Breast epithelium (tissue), 4 donors: ENCODE measurements around the gene FCHO2. TPM values are rescaled to one million over a fixed set of nuclear protein-coding genes. Genes with fewer than 3 reads are reported as not detected.
"Not testable (repeated sequence)": the region's sequence is repeated elsewhere in the genome, so short reads cannot be mapped to it uniquely, and the experiment has no call there.

ENCODE experiments used
- DNase-seq, 2 donors: peaks; one replicate each; pipeline ENCODE4 v3.0.0-alpha.2; 2019; ENCODE audit warnings: low spot score in 2 of 2
- H3K27ac ChIP-seq, 2 donors: fragments of 200-600 bp; sonication (generic) in 1 of 2; one replicate each; pipeline ENCODE4 v1.5.1; 2016 to 2019; ENCODE audit warnings: mild to moderate bottlenecking in 1 of 2
- H3K27me3 ChIP-seq, 2 donors: fragments of 200-600 bp; sonication (generic) in 1 of 2; one replicate each; pipeline versions ENCODE4 v1.5.1 to v1.6.0; 2017 to 2019; ENCODE audit warnings: control low read depth in 1 of 2, mild to moderate bottlenecking in 1 of 2
- H3K36me3 ChIP-seq: fragments of 200-600 bp; one replicate; pipeline ENCODE4 v1.5.1; 2019
- H3K4me1 ChIP-seq, 2 donors: fragments of 200-600 bp; sonication (generic); one replicate each; pipeline ENCODE4 v1.5.1; 2016 to 2019; ENCODE audit warnings: control low read depth in 1 of 2
- H3K4me3 ChIP-seq, 3 donors: fragments of 200-600 bp; sonication (generic); 1 replicate in 2 of 3; 2 replicates in 1 of 3; pipeline ENCODE4 v1.5.1; 2016 to 2019; ENCODE audit warnings: mild to moderate bottlenecking in 3 of 3, moderate library complexity in 2 of 3
- H3K9me3 ChIP-seq, 2 donors: fragments of 200-600 bp; sonication (generic) in 1 of 2; one replicate each; pipeline ENCODE4 v1.5.1; 2016 to 2019; ENCODE audit warnings: control low read depth in 1 of 2
- POLR2A ChIP-seq: fragments of 450-650 bp; IDR thresholded peaks from one replicate; pipeline ENCODE4 v1.6.1; 2016; ENCODE audit warnings: antibody characterized with exemption, mild to moderate bottlenecking, moderate library complexity
- POLR2AphosphoS5 ChIP-seq, 3 donors: sonication (generic); formaldehyde crosslinking; IDR thresholded peaks; one replicate each; pipeline ENCODE4 v1.6.1; 2017; ENCODE audit warnings: antibody characterized with exemption in 3 of 3
- intact Hi-C: fragments of 100-400 bp; cut with DNase I; formaldehyde crosslinking; loops from one replicate; pipeline ENCODE4 v1.15.1; 2023; ENCODE audit warnings: low total_unique reads
- total RNA-seq, 3 donors: library from RNA; depleted of rRNA; stranded (reverse); fragments of >200 nt; gene quantifications; one replicate each; pipeline ENCODE4 v1.1.0, GENCODE V29; 2016
- TF ChIP-seq, protein P1 (sequence below), 3 donors: fragments of 450-650 bp; IDR thresholded peaks; one replicate each; pipeline ENCODE4 v1.5.1; 2016 to 2017; ENCODE audit warnings: antibody characterized with exemption in 3 of 3, mild to moderate bottlenecking in 3 of 3, moderate library complexity in 3 of 3

FCHO2 gene
- total RNA-seq, 3 donors from 2014 or later, result 30.5 to 58.8 (median 46.7) TPM

DNA sequence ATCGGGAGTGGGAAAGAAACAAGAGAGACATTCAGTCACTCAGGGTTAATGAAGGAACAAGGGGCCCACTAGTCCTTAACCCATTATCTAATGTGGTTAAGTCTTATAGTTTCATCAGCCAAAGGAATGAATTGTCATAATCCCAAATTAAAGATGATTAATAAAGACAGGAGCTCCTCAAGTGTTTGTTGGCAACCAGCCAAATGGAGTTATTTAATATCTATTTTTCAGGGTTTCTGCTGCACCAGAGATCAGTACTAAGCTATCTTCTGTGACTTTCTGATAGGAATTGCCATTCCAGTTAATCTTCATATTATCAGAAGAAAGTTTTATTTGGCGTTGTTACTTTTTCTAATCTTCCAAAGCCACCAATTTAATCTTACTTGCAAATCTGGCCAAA lies 34.0 kb upstream of the FCHO2 start:
- intact Hi-C loops, result no loop called here
- H3K36me3 ChIP-seq, result no peaks in the 10 kb centered on the region
- no peak for DNase-seq
- no peak overlapping the region for H3K27ac ChIP-seq
- H3K4me3 ChIP-seq, result no peak overlapping the region
- H3K27me3 ChIP-seq, result no peaks in the 10 kb centered on the region
- no peaks in the 10 kb centered on the region for H3K9me3 ChIP-seq
- TF ChIP-seq POLR2A, result no peak
- no peaks in the 10 kb centered on the region for H3K4me1 ChIP-seq

DNA sequence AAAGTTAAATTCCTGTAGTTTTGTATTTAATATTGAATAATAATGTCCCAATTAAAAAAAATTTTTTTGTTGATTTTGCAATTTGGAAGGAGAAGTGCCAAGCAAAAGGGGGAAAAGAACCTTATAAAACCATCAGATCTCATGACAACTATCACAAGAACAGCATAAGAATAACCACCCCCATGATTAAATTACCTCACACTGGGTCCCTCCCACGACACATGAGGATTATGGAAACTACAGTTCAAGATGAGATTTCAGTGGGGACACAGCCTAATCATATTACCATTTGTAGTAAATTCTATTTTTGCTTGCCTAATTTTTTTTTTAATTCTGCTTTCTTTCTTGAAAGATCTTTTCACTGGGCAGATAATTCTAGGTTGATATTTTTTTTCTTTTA lies 33.4 kb upstream of the FCHO2 start:
- Histone ChIP-seq H3K36me3 (no peaks in the 10 kb centered on the region), H3K4me1 (no peaks in the 10 kb centered on the region), H3K27ac (no peak overlapping the region), H3K27me3 (no peaks in the 10 kb centered on the region), H3K9me3 (no peaks in the 10 kb centered on the region), H3K4me3 (no peak overlapping the region)
- intact Hi-C loops, result no loop called here
- TF ChIP-seq, protein P1, sequence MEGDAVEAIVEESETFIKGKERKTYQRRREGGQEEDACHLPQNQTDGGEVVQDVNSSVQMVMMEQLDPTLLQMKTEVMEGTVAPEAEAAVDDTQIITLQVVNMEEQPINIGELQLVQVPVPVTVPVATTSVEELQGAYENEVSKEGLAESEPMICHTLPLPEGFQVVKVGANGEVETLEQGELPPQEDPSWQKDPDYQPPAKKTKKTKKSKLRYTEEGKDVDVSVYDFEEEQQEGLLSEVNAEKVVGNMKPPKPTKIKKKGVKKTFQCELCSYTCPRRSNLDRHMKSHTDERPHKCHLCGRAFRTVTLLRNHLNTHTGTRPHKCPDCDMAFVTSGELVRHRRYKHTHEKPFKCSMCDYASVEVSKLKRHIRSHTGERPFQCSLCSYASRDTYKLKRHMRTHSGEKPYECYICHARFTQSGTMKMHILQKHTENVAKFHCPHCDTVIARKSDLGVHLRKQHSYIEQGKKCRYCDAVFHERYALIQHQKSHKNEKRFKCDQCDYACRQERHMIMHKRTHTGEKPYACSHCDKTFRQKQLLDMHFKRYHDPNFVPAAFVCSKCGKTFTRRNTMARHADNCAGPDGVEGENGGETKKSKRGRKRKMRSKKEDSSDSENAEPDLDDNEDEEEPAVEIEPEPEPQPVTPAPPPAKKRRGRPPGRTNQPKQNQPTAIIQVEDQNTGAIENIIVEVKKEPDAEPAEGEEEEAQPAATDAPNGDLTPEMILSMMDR (IDR thresholded peaks at IDR 0.05), result no peak
- TF ChIP-seq POLR2AphosphoS5 (IDR thresholded peaks at IDR 0.05) (no peak), POLR2A (no peak)
- DNase-seq, result no peak

DNA sequence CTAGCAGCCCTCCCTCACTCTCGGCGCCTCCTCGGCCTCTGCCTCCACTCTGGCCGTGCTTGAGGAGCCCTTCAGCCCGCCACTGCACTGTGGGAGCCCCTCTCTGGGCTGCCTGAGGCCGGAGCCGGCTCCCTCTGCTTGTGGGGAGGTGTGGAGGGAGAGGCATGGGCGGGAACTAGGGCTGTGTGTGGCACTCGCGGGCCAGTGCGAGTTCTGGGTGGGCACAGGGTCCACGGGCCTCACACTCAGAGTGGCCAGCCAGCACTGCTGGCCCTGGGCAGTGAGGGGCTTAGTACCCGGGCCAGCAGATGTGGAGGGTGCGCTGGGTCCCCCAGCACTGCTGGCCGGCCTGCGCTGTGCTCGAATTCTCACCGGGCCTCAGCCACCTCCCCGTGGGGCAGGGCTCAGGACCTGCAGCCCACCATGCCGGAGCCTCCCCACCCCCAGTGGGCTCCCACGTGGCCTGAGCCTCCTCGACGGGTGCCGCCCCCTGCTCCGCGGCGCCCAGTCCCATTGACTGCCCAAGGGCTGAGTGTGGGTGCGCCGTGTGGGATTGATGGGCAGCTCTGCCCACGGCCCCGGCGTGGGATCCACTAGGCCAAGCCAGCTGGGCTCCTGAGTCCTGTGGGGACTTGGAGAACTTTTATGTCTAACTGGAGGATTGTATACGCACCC lies 30.4 kb upstream of the FCHO2 start:
- intact Hi-C loops, result no loop called here
- Histone ChIP-seq H3K4me3 (no peak overlapping the region), H3K4me1 (no peaks in the 10 kb centered on the region), H3K9me3 (no peaks in the 10 kb centered on the region), H3K27ac (no peak overlapping the region), H3K27me3 (no peaks in the 10 kb centered on the region), H3K36me3 (no peaks in the 10 kb centered on the region)
- TF ChIP-seq, protein P1 (IDR thresholded peaks at IDR 0.05), result no peak
- DNase-seq, result no peak

DNA sequence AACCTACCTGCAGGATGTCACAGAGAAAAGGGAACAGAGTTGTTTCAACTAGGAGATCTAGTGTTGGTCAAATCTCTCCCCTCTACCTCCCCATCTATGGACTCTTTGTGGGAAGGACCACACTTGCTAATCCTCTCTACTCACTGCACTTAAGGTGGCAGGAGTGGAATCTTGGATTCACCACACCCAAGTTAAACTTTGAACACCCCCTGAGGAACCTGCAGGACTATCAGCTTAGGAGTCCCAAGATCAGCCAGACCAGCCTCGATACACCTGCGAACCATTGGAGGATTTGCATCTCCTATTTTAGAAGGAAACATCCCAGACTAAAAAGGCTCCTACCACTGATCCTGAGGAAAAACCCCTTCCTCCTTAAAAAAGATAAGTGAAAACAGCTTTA lies 23.2 kb upstream of the FCHO2 start:
- H3K27ac ChIP-seq, H3K9me3 ChIP-seq, H3K36me3 ChIP-seq, DNase-seq, H3K4me1 ChIP-seq, H3K4me3 ChIP-seq, H3K27me3 ChIP-seq, intact Hi-C loops: not testable (repeated sequence)

DNA sequence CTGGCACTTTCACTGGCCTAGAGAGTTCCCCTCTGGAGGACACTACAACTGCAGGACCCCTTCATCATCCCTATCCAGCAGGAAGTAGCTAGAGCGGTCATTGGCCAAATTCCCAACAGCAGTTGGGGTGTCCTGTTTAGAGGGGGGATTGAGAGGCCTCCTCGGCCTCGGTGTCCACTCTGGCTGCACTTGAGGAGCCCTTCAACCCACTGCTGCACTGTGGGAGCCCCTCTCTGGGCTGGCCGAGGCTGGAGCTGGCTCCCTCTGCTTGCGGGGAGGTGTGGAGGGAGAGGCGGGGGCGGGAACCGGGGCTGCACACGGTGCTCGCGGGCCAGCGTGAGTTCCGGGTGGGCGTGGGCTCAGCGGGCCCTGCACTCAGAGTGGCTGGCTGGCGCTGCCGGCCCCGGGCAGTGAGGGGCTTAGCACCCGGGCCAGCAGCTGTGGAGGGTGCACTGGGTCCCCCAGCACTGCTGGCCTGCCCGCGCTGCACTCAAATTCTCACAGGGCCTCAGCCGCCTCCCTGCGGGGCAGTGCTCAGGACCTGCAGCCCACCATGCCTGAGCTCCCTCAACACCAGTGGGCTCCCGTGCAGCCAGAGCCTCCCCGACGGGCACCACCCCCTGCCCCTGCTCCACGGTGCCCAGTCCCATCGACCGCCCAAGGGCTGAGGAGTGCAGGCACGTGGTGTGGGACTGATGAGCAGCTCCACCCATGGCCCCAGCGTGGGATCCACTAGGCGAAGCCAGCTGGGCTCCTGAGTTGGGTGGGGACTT lies 20.7 kb upstream of the FCHO2 start:
- H3K36me3 ChIP-seq, intact Hi-C loops, H3K9me3 ChIP-seq, DNase-seq, H3K4me3 ChIP-seq, H3K4me1 ChIP-seq, H3K27ac ChIP-seq, H3K27me3 ChIP-seq: not testable (repeated sequence)

DNA sequence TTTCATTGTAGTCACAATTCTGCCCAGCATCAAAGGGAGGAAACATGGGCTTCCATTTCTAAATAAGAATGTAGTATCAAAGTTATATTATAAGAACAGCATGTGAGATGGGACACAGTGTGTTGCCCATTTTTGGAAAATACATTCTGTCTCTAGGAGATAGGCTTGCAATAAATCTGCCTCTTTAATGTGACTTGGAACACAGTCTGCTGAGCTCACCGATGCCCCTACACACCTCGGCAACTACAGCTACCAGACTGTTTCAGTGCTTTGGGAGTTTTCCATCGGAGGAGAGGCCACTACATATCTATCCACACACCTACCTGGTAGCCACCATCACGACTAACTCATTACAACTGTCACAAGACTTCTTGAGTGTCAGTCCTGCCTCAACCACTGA lies 18.9 kb upstream of the FCHO2 start:
- Histone ChIP-seq H3K4me1 (no peaks in the 10 kb centered on the region), H3K36me3 (no peaks in the 10 kb centered on the region), H3K27ac (no peak overlapping the region), H3K9me3 (no peaks in the 10 kb centered on the region), H3K27me3 (no peaks in the 10 kb centered on the region), H3K4me3 (no peak overlapping the region)
- TF ChIP-seq, protein P1 (IDR thresholded peaks at IDR 0.05), result no peak
- no peak for TF ChIP-seq POLR2A
- no peak for TF ChIP-seq POLR2AphosphoS5 (IDR thresholded peaks at IDR 0.05)
- no peak for DNase-seq
- intact Hi-C loops, result no loop called here
